Mesodermal cell (in vitro differentiated cells): ENCODE measurements around the gene TUFM.

Source experiments
- H3K27ac ChIP-seq: 2 replicates; pipeline ENCODE4 v1.7.0; 2013; ENCODE audit warnings: mild to moderate bottlenecking, low read depth, low read length, moderate library complexity; ENCODE audit not compliant: severe bottlenecking
- H3K36me3 ChIP-seq: 2 replicates; pipeline ENCODE4 v1.7.1; 2013; ENCODE audit warnings: mild to moderate bottlenecking, low read length, moderate library complexity; ENCODE audit not compliant: control insufficient read depth, insufficient read depth
- H3K4me1 ChIP-seq: one replicate; pipeline ENCODE4 v1.7.1; 2013; ENCODE audit warnings: mild to moderate bottlenecking, low read length; ENCODE audit not compliant: insufficient read depth, control insufficient read depth, poor library complexity, severe bottlenecking
- H3K4me3 ChIP-seq: 2 replicates; pipeline ENCODE4 v1.7.0; 2013; ENCODE audit warnings: low read length, control low read depth, mild to moderate bottlenecking; ENCODE audit not compliant: insufficient read depth, poor library complexity, severe bottlenecking; ENCODE audit errors: extremely low read depth
- H3K9me3 ChIP-seq: 2 replicates; pipeline ENCODE4 v1.7.1; 2013; ENCODE audit warnings: mild to moderate bottlenecking, low read length, moderate library complexity; ENCODE audit not compliant: control insufficient read depth
- WGBS, 2 experiments: methylation state at CpG; one replicate each; pipeline ENCODE4 v1.1.5; 2013; ENCODE audit warnings: missing lambda C conversion rate in 2 of 2; ENCODE audit not compliant: insufficient coverage in 2 of 2; 5-methylcytosine and 5-hydroxymethylcytosine counted together

TUFM gene

GRCh38 chr16:28837672-28838557 lies 8.2 kb downstream of the TUFM start:
- H3K36me3 ChIP-seq = peaks cover 77% of the 10 kb centered on the region
- 98 to 99% methylated on average over 6 to 7 of the region's 7 CpGs for WGBS, 2 experiments
- no peak overlapping the region for H3K27ac ChIP-seq
- H3K9me3 ChIP-seq = no peaks in the 10 kb centered on the region
- no peaks in the 10 kb centered on the region for H3K4me1 ChIP-seq
- no peak overlapping the region for H3K4me3 ChIP-seq

- no peak overlapping the region for H3K4me3 ChIP-seq
- 100% methylated on average over 2 of the region's 8 CpGs; no CpG with 5 or more reads in 1 of the 2 experiments for WGBS, 2 experiments
- H3K36me3 ChIP-seq = peaks cover 78% of the 10 kb centered on the region
- H3K9me3 ChIP-seq = no peaks in the 10 kb centered on the region
- no peaks in the 10 kb centered on the region for H3K4me1 ChIP-seq
- no peak overlapping the region for H3K27ac ChIP-seq
Observed at GRCh38 chr16:28836761-28837064, 9.4 kb downstream of the TUFM start.

DNA sequence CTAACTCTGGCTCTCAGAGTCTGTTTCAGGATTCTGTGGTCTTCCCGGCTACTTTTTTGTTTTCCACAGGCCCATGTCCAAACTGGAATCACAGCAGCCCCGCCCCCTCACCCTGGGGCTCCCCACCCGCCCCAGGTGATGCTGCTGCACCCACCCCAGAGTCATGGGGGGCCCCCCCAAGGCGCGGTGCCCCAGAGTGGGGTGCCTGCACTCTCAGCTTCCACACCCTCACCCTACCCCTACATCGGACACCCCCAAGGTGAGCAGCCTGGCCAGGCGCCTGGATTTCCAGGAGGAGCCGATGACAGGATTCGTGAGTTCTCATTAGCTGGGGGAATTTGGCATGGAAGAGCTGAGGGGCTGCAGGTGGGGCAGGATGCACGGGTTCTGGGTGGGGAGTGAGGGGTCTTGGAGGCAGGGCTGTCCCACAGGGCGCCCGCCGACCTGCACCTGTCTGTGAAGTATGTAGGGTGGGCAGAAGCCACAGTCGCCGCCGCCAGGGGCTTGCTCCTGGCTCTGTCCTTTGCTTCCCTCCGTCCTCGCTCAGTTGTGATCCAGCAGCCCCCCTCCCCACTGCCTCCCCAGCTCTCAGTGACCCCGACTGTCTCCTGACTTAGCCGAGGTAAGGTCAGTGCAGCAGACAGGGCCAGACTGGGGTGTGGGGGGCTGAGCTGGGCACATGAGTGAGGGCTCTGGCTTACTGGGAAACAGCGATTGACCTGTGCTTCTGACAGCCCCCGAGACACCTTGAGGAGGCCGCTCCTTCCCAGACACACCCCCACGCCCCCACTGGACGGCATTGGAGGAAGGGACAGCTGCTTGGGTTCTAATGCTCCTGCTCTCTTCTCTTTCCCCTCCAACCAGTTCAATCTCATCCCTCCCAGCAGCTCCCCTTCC lies 10.0 kb downstream of the TUFM start:
- H3K9me3 ChIP-seq = no peaks in the 10 kb centered on the region
- no peaks in the 10 kb centered on the region for H3K4me1 ChIP-seq
- H3K27ac ChIP-seq = no peak overlapping the region
- 96% methylated on average over 10 to 13 of the region's 25 CpGs for WGBS, 2 experiments
- no peak overlapping the region for H3K4me3 ChIP-seq
- H3K36me3 ChIP-seq = peaks cover 84% of the 10 kb centered on the region

DNA sequence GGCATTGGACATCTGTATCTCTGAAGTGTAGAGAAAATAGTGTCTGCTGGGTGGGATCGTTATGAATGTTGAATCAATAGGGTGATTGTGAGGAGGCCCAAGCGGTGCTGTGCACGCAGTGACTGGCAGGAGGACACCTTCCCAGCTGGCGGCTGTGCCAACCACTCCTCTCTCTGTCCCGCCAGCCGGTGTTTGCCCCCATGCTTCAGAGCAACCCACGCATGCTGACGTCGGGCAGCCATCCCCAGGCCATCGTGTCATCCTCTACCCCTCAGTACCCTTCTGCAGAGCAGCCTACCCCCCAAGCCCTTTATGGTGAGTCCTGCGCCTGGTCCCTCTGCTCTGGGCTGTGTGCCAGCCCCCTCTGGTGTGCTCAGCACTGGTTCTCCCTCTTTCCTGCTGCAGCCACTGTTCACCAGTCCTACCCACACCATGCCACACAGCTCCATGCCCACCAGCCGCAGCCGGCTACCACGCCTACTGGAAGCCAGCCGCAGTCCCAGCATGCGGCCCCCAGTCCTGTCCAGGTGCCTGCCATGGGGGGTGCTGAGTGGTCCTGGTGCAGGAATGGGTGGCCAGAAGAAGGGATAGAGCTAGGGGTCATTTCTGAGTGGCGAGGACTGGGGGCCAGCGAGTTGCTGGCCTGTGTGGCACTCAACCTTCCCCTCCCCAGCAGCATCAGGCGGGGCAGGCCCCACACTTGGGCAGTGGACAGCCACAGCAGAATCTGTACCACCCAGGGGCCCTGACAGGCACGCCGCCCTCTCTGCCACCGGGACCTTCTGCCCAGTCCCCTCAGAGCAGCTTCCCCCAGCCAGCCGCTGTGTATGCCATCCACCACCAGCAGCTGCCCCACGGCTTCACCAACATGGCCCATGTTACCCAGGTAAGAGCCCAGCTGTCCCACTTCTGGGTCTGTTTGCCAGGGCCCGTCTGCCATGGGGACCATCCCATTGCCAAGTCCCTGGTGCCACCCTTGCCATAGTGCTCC lies 11.0 kb downstream of the TUFM start:
- Histone ChIP-seq H3K36me3 (peaks cover 92% of the 10 kb centered on the region), H3K9me3 (no peaks in the 10 kb centered on the region), H3K27ac (no peak overlapping the region), H3K4me1 (no peaks in the 10 kb centered on the region), H3K4me3 (no peak overlapping the region)
- 95% methylated on average over 17 to 20 of the region's 25 CpGs for WGBS, 2 experiments

GRCh38 chr16:28834349-28834748 lies 11.8 kb downstream of the TUFM start:
- no peaks in the 10 kb centered on the region for H3K4me1 ChIP-seq
- peaks cover 97% of the 10 kb centered on the region for H3K36me3 ChIP-seq
- no peak overlapping the region for H3K27ac ChIP-seq
- WGBS, 2 experiments = 88 to 96% methylated on average over 5 to 10 of the region's 14 CpGs
- H3K9me3 ChIP-seq = no peaks in the 10 kb centered on the region
- no peak overlapping the region for H3K4me3 ChIP-seq

DNA sequence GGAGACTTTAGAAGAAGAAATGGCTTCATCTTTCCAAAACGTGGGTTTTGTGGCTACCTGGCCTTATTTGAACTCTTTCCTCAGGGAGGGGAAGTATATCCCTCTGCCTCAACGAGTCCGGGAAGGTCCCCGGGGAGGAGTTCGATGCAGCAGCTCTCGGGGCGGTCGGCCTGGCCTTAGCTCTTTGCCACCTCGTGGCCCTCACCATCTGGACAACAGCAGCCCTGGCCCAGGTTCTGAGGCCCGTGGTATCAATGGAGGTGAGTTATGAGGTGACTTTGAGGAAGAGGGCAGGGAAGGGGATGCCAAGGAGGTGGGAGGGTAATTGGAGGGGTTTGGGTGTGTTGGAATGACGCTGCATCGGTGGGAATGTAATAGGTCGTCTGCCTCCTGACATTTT lies 15.6 kb downstream of the TUFM start:
- no peak overlapping the region for H3K27ac ChIP-seq
- H3K4me1 ChIP-seq = peaks cover 4% of the 10 kb centered on the region
- no peak overlapping the region for H3K4me3 ChIP-seq
- H3K36me3 ChIP-seq = peaks cover 100% of the 10 kb centered on the region
- 93 to 100% methylated on average over 5 to 9 of the region's 13 CpGs for WGBS, 2 experiments
- no peaks in the 10 kb centered on the region for H3K9me3 ChIP-seq

DNA sequence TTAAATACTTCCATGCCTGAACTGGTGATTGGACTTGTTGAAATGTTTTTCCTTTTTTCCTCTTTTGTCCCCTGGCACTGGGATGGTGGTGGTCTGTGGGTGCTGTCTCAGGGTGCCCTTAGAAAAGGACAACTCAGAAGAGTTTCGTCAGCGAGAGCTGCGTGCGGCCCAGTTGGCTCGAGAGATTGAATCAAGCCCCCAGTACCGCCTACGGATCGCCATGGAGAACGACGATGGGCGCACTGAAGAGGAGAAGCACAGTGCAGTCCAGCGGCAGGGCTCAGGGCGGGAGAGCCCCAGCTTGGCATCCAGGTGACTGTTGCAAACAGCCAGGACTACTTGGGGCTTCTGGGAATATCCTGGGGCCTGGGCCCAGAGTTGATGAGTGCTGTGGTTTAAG lies 16.4 kb downstream of the TUFM start:
- WGBS, 2 experiments = 98 to 99% methylated on average over 12 to 13 of the region's 13 CpGs
- Histone ChIP-seq H3K36me3 (peaks cover 100% of the 10 kb centered on the region), H3K4me3 (no peak overlapping the region)

GRCh38 chr16:28826141-28826540 lies 20.0 kb downstream of the TUFM start:
- Histone ChIP-seq H3K27ac (no peak overlapping the region), H3K4me3 (no peak overlapping the region), H3K9me3 (no peaks in the 10 kb centered on the region), H3K36me3 (peaks cover 65% of the 10 kb centered on the region), H3K4me1 (peaks cover 17% of the 10 kb centered on the region)
- 94 to 98% methylated on average over 5 of the region's 6 CpGs for WGBS, 2 experiments

More for the DNA sequence above, 16.4 kb downstream of the TUFM start:
- H3K9me3 ChIP-seq = no peaks in the 10 kb centered on the region
- no peak overlapping the region for H3K27ac ChIP-seq
- H3K4me1 ChIP-seq = peaks cover 12% of the 10 kb centered on the region

DNA sequence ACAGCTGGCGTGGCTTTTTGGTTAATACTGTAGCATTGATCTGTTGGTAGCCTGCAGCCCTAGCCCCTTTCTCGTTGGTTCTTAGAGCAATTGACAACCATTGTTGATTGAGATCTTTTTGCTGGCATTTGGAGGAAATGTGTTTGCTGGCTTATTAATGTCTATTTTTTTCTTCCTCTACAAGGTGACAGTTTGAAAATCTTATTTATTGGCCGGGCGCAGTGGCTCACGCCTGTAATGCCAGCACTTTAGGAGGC lies 21.5 kb downstream of the TUFM start:
- Histone ChIP-seq H3K27ac (peak overlapping the region; percentile 96), H3K4me1 (peaks cover 17% of the 10 kb centered on the region), H3K36me3 (peaks cover 55% of the 10 kb centered on the region), H3K9me3 (no peaks in the 10 kb centered on the region), H3K4me3 (peak overlapping the region; percentile 93)
- 55% methylated on average over 4 to 5 of the region's 5 CpGs for WGBS, 2 experiments
